GM12801 (cell line): Measurements from ENCODE around the gene ZNF414.

Experiments
- CTCF ChIP-seq: IDR thresholded peaks from one replicate; pipeline ENCODE4 v1.5.1; 2011; ENCODE audit warnings: control low read depth; ENCODE audit not compliant: insufficient read length; ENCODE audit errors: extremely low read depth

ZNF414 gene

GRCh38 chr19:8505680-8506401 is 8.1 kb downstream of the ZNF414 start:
- TF ChIP-seq CTCF, result no peak

GRCh38 chr19:8504919-8505318 is 9.0 kb downstream of the ZNF414 start:
- no peak for TF ChIP-seq CTCF

- no peak for TF ChIP-seq CTCF
These were observed 9.8 kb downstream of the ZNF414 start for GRCh38 chr19:8504171-8504570.

DNA sequence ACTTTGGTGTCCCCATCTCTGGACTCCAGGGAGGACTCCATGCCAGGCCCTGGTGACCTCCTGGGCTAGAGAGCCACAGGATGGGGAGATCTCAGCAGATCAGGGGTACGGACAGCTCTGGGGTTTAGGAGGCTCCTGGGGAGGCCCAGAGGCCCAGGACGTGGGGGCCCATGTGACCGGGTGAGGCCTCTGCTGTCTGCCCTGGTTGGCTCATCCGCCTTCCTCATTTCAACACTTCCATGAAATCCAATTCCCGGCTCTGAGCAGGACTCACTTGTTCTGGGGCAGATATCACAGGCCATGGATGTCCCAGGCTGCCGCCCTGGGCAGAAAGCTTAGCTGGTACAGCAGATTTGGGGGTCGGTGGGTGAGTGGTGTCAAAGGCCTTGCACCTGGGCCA is 10.5 kb downstream of the ZNF414 start:
- no peak for TF ChIP-seq CTCF

DNA sequence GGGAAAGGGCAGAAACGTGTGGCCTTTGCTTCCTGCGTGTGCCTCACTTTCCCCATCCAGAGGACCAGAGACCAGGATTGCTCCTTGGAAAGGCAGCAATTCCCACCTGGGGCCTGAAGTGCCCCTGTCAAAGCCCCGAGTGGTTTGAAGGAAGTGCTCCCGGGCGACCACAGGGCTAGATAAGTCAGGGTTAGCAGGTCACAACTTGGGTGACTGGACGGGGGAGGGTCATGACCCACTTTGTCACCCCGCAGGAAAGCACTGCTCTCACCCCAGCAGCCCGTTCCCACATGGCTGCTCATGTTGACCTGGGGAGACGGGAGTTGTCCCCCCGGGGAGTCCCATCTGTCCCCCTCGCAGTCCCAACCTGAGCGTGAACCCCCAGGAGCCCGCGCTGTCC is 12.0 kb downstream of the ZNF414 start:
- TF ChIP-seq CTCF, result no peak

DNA sequence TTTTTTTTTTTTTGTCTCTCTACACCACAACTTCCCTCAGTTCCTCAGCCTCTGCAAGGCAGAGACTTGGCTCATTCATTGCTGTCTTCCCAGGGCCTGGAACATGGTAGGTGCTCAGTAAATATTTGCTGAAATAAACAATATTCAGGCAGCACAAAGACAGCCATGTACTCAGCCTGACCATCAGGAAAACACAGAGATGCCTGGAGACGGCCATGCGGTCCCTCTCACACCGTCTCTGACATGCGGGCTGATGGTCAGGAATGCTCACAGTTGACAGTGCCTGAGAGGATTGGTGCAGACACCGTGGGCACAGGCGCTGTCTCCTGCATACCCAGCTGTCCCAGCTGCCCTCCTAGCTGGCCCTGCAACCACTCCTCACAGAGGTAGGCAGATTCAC is 12.5 kb downstream of the ZNF414 start:
- TF ChIP-seq CTCF, result no peak

GRCh38 chr19:8500158-8500557 is 13.8 kb downstream of the ZNF414 start:
- TF ChIP-seq CTCF, result no peak
